Heart right ventricle (tissue), 16 donors: ENCODE data around the gene RS1. TPM values are rescaled to one million over a fixed set of nuclear protein-coding genes. Genes with fewer than 3 reads are reported as not detected.

Experiments used
- ATAC-seq, 8 donors: fragments of 200-7000 bp; cut with Tn5 transposase; one replicate each; pipeline ENCODE4 v1.9.1; 2020; ENCODE audit warnings: mild to moderate bottlenecking in 8 of 8, moderate library complexity in 8 of 8, moderate number of reproducible peaks in 1 of 8
- DNase-seq, 2 donors: peaks; one replicate each; pipeline ENCODE4 v3.0.0-alpha.2; 2020
- H3K27ac ChIP-seq, 10 donors: fragments of 200-600 bp; sonication (generic) in 2 of 10; one replicate each; pipeline versions ENCODE4 v1.5.0 to v1.8.0; 2020 to 2022; ENCODE audit warnings: mild to moderate bottlenecking in 3 of 10
- H3K27me3 ChIP-seq, 7 donors: fragments of 200-600 bp; one replicate each; pipeline ENCODE4 v1.8.0; 2021 to 2022; ENCODE audit warnings: mild to moderate bottlenecking in 2 of 7
- H3K36me3 ChIP-seq, 9 donors: fragments of 200-600 bp; sonication (generic) in 1 of 9; one replicate each; pipeline versions ENCODE4 v1.5.0 to v1.8.0; 2020 to 2022; ENCODE audit warnings: mild to moderate bottlenecking in 2 of 9
- H3K4me1 ChIP-seq, 9 donors: fragments of 200-600 bp; sonication (generic) in 1 of 9; one replicate each; pipeline versions ENCODE4 v1.5.0 to v1.8.0; 2020 to 2022; ENCODE audit warnings: mild to moderate bottlenecking in 4 of 9
- H3K4me3 ChIP-seq, 10 donors: fragments of 200-600 bp; sonication (generic) in 2 of 10; one replicate each; pipeline versions ENCODE4 v1.5.0 to v1.8.0; 2020 to 2022; ENCODE audit warnings: mild to moderate bottlenecking in 7 of 10, moderate library complexity in 2 of 10
- H3K9me3 ChIP-seq, 11 donors: fragments of 200-600 bp in 10 of 11; sonication (generic) in 2 of 11; one replicate each; pipeline versions ENCODE4 v1.5.0 to v1.8.0; 2013 to 2022; ENCODE audit warnings: mild to moderate bottlenecking in 2 of 11, control low read depth in 1 of 11, moderate library complexity in 1 of 11
- CTCF ChIP-seq, 9 donors: fragments of 200-600 bp; sonication (generic) in 2 of 9; IDR thresholded peaks; one replicate each; pipeline versions ENCODE4 v1.5.0 to v1.8.0; 2021 to 2022; ENCODE audit warnings: antibody characterized with exemption in 9 of 9, mild to moderate bottlenecking in 5 of 9, moderate library complexity in 1 of 9
- WGBS, 2 donors: extraction: QIAGEN DNeasy Blood & Tissue Kit; methylation state at CpG; one replicate each; pipeline ENCODE4 v1.1.7; 2013; ENCODE audit warnings: inconsistent platforms in 1 of 2; 5-methylcytosine and 5-hydroxymethylcytosine counted together
- intact Hi-C, 10 donors: fragments of 100-400 bp; cut with DNase I; formaldehyde crosslinking; loops; one replicate each; pipeline versions ENCODE4 v1.11.1 to v1.14.2; 2022
- polyA plus RNA-seq, 2 donors: library from polyadenylated mRNA; stranded (reverse); fragments of 200-250 nt; gene quantifications; one replicate each; pipeline ENCODE4 v1.2.3, GENCODE V29; 2013
- total RNA-seq, 10 donors: library from RNA; stranded (reverse); fragmentation: NEBNext Ultra II Directional in 3 of 10; extraction: Animal tissue kit (Norgen Biotek cat#: 25700) in 3 of 10; gene quantifications; one replicate each; pipeline versions ENCODE4 v1.2.1 to v1.2.4, GENCODE V29; 2021 to 2023
- donor health status: Arrhythmogenic right ventricular cardiomyopathy.
- donor health status: ischemic (EF 13 %, LVEDD 7.1; RV severe dilation, severe dysfunction).
- donor health status: healthy with polysubstance abuse.
- donor health status: DM: no; HTN: yes; CAD: no.
- donor health status: DM: no; HTN: no; CAD: no.
- donor health status: ischemic (EF 25% LVEDD 6.9; RV normal size, moderate dysfunction).
- donor health status: ischemic (EF 25% LVEDD 5.7; RV mildly dilated, moderate dysfunction).
- donor health status: healthy.
- donor health status: DM: yes; HTN: yes; CAD: no.
- donor health status: Ischemic cardiomyopathy.
- donor health status: ischemic (EF 35%, LVEDD 5.7; RV mildly dilated, moderate dysfunction).
- donor health status: nonischemic (EF 11% LVEDD 7.7; RV severe dilation, severe dysfunction).
- donor health status: DM: yes; HTN: yes; CAD: no.
- donor health status: PGD.
- donor health status: ischemic (EF 29% LVEDD 5.4; RV normal size, mild dysfunction).
- donor health status: nonischemic (EF 23%, LVEDD 6.1; RV moderate dilation, normal function).

Gene RS1
- total and polyA plus RNA-seq, 12 donors, result not detected

GRCh38 chrX:18676470-18676869 lies 4.6 kb upstream of the RS1 start:
- no peaks in the 10 kb centered on the region for H3K9me3 ChIP-seq
- H3K36me3 ChIP-seq, result no peaks in the 10 kb centered on the region
- ATAC-seq (no peak), DNase-seq (no peak)
- WGBS, 2 donors, result 46% methylated on average over 11 of the region's 11 CpGs
- TF ChIP-seq CTCF (IDR thresholded peaks at IDR 0.05), result peak in 6 of 9 donors; percentile 5 to 33 (median 20)
- H3K27me3 ChIP-seq, result peaks cover 0 to 11% (median 0%) of the 10 kb centered on the region in 7 donors
- H3K27ac ChIP-seq, result no peak overlapping the region
- H3K4me3 ChIP-seq, result no peak overlapping the region
- intact Hi-C loops, result loop anchor here in 3 of 10 donors (10.0 kb wide), 2 partner anchors 208 to 252 kb away; partner anchors contain the start of gene CDKL5 (in 2 of the 3)
- H3K4me1 ChIP-seq, result peaks cover 0 to 7% (median 0%) of the 10 kb centered on the region in 9 donors

- intact Hi-C loops, result loop anchor here in 3 of 10 donors (10.0 kb wide), 2 partner anchors 209 to 251 kb away; partner anchors contain the start of gene CDKL5 (in 2 of the 3)
- ATAC-seq (no peak), DNase-seq (no peak)
- no peaks in the 10 kb centered on the region for H3K9me3 ChIP-seq
- no peak overlapping the region for H3K4me3 ChIP-seq
- WGBS, 2 donors, result 84 to 86% methylated on average over 10 of the region's 10 CpGs
- H3K27me3 ChIP-seq, result peaks cover 0 to 11% (median 0%) of the 10 kb centered on the region in 7 donors
- H3K27ac ChIP-seq, result no peak overlapping the region
- peaks cover 0 to 7% (median 0%) of the 10 kb centered on the region in 9 donors for H3K4me1 ChIP-seq
- no peaks in the 10 kb centered on the region for H3K36me3 ChIP-seq
- TF ChIP-seq CTCF (IDR thresholded peaks at IDR 0.05), result no peak
Measured at GRCh38 chrX:18676050-18676449, 4.1 kb upstream of the RS1 start.

- Histone ChIP-seq H3K4me1 (peaks cover 0 to 7% (median 0%) of the 10 kb centered on the region in 9 donors), H3K27me3 (peaks cover 0 to 11% (median 0%) of the 10 kb centered on the region in 7 donors), H3K27ac (peak overlapping the region; percentile 64 to 95 (median 84)), H3K4me3 (peak overlapping the region; percentile 43 to 81 (median 72)), H3K9me3 (no peaks in the 10 kb centered on the region), H3K36me3 (no peaks in the 10 kb centered on the region)
- DNase-seq (peak; percentile 75 to 77), ATAC-seq (peak; percentile 92 to 98 (median 96))
- TF ChIP-seq CTCF (IDR thresholded peaks at IDR 0.05), result no peak
- 2% methylated on average over 42 to 74 of the region's 74 CpGs for WGBS, 2 donors
- intact Hi-C loops, result loop anchor here in 7 of 10 donors (2.0 to 10.0 kb wide), 6 partner anchors 202 to 250 kb away; partner anchors contain the start of gene CDKL5 (in 2 of the 7)
Measured at GRCh38 chrX:18674788-18675735, 3.2 kb upstream of the RS1 start.

GRCh38 chrX:18674417-18674787 lies 2.5 kb upstream of the RS1 start:
- Histone ChIP-seq H3K36me3 (no peaks in the 10 kb centered on the region), H3K9me3 (no peaks in the 10 kb centered on the region), H3K27ac (peak overlapping the region; percentile 64 to 95 (median 84)), H3K4me3 (peak overlapping the region; percentile 18 to 81 (median 72)), H3K27me3 (peaks cover 0 to 11% (median 0%) of the 10 kb centered on the region in 7 donors), H3K4me1 (peaks cover 0 to 7% (median 0%) of the 10 kb centered on the region in 9 donors)
- no peak for TF ChIP-seq CTCF (IDR thresholded peaks at IDR 0.05)
- DNase-seq, result peak; percentile 7 to 35
- WGBS, 2 donors, result 1% methylated on average over 19 of the region's 19 CpGs
- ATAC-seq, result peak; percentile 30 to 78 (median 64)
- intact Hi-C loops, result loop anchor here in 7 of 10 donors (2.0 to 10.0 kb wide), 6 partner anchors 203 to 250 kb away; partner anchors contain the start of gene CDKL5 (in 2 of the 7)
